Chondrocyte (in vitro differentiated cells): ENCODE results near the gene B3GALT6. TPM values are rescaled to one million over a fixed set of nuclear protein-coding genes. Genes with fewer than 3 reads are reported as not detected.

ENCODE experiments used
- DNase-seq: peaks from one replicate; pipeline ENCODE4 v3.0.0; 2021; ENCODE audit warnings: mixed read lengths, low spot score
- H3K27ac Mint-ChIP-seq: one replicate; pipeline ENCODE4 v1.8.0; 2021; ENCODE audit warnings: mild to moderate bottlenecking, moderate library complexity, mixed read lengths; ENCODE audit not compliant: unreplicated experiment
- H3K27me3 Mint-ChIP-seq: 2 replicates; pipeline ENCODE4 v1.8.0; 2021; ENCODE audit warnings: low read depth, mixed read lengths
- H3K36me3 Mint-ChIP-seq: 2 replicates; pipeline ENCODE4 v1.8.0; 2021; ENCODE audit warnings: low read depth, mixed read lengths
- H3K4me1 Mint-ChIP-seq: 2 replicates; pipeline ENCODE4 v1.8.0; 2021; ENCODE audit warnings: low read depth, mild to moderate bottlenecking, mixed read lengths
- H3K4me3 Mint-ChIP-seq: one replicate; pipeline ENCODE4 v1.8.0; 2021; ENCODE audit warnings: mild to moderate bottlenecking, moderate library complexity, mixed read lengths; ENCODE audit not compliant: unreplicated experiment
- H3K9me3 Mint-ChIP-seq: 2 replicates; pipeline ENCODE4 v1.8.0; 2021; ENCODE audit warnings: low read depth, mixed read lengths
- total RNA-seq: library from RNA; stranded (reverse); gene quantifications from 3 replicates; pipeline ENCODE4 v1.2.1, GENCODE V29; 2021
- TF ChIP-seq, protein P1 (sequence below): fragments of 200-600 bp; sonication (generic); IDR thresholded peaks from 2 replicates; pipeline ENCODE4 v1.5.0; 2021; ENCODE audit warnings: antibody characterized with exemption, mild to moderate bottlenecking, moderate library complexity

B3GALT6 gene
- total RNA-seq, 1 donor from 2014 or later, result 39.6 TPM

GRCh38 chr1:1228187-1228586 lies 3.9 kb upstream of the B3GALT6 start:
- Mint-ChIP-seq H3K9me3 (no peaks in the 10 kb centered on the region), H3K4me1 (peaks cover 17% of the 10 kb centered on the region), H3K27me3 (no peaks in the 10 kb centered on the region), H3K27ac (no peak overlapping the region), H3K4me3 (no peak overlapping the region), H3K36me3 (peaks cover 12% of the 10 kb centered on the region)
- TF ChIP-seq, protein P1, sequence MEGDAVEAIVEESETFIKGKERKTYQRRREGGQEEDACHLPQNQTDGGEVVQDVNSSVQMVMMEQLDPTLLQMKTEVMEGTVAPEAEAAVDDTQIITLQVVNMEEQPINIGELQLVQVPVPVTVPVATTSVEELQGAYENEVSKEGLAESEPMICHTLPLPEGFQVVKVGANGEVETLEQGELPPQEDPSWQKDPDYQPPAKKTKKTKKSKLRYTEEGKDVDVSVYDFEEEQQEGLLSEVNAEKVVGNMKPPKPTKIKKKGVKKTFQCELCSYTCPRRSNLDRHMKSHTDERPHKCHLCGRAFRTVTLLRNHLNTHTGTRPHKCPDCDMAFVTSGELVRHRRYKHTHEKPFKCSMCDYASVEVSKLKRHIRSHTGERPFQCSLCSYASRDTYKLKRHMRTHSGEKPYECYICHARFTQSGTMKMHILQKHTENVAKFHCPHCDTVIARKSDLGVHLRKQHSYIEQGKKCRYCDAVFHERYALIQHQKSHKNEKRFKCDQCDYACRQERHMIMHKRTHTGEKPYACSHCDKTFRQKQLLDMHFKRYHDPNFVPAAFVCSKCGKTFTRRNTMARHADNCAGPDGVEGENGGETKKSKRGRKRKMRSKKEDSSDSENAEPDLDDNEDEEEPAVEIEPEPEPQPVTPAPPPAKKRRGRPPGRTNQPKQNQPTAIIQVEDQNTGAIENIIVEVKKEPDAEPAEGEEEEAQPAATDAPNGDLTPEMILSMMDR, result no peak
- no peak for DNase-seq

DNA sequence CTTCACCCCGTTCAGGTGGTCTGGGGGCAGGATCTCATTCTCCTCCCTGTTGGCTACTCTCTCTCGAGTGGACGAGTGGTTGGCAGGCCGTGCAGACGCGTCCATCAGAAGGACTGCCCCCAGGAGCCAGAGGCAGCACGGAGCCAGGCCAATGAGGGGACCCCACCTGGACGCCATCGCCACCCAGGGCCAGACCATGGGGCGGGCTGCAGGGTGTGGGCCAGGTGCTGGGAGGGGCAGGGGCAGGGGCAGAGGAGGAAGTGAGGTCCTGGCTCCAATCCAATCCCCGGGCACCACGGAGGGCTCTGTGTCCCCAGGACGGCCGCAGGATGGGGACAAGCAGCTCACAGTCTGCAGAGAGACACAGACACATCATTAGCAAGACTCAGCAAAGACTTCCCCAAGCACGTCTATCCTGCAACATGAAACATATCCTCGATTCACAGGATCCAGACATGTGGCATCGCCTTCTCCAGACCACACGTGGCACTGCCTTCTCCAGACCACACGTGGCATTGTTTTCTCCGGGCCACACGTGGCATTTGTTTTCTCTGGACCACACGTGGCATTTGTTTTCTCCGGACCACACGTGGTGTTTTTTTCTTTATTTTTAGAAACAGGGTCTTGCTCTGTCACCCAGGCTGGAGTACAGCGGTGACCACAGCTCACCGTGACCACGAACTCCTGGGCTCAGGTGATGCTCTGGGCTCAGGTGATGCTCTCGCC lies 3.3 kb upstream of the B3GALT6 start:
- H3K27me3 Mint-ChIP-seq, result no peaks in the 10 kb centered on the region
- H3K4me3 Mint-ChIP-seq, result no peak overlapping the region
- DNase-seq, result no peak
- H3K27ac Mint-ChIP-seq, result no peak overlapping the region
- peaks cover 11% of the 10 kb centered on the region for H3K36me3 Mint-ChIP-seq
- no peaks in the 10 kb centered on the region for H3K9me3 Mint-ChIP-seq
- TF ChIP-seq, protein P1, result no peak
- H3K4me1 Mint-ChIP-seq, result peaks cover 22% of the 10 kb centered on the region

DNA sequence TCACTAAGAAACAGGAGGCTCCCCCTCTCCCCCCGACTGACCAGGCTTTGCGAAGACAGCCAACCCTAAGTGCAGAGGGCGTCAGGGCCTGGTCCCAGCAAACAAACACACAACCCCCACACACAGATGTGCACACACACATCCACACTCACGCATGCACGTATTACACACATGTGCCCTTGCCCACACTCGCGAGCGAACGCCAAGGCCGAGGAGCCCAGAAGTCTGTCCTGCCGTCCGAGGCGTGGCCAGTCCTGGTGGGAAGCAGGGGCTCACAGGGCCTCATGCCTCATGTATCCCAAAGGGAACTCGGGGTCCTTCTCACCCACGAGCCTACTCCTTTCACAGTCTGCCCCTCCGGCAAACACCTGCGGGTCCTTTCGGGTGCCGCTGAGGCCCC lies 2.3 kb upstream of the B3GALT6 start:
- TF ChIP-seq, protein P1, result no peak
- Mint-ChIP-seq H3K9me3 (no peaks in the 10 kb centered on the region), H3K27me3 (no peaks in the 10 kb centered on the region), H3K4me3 (peak overlapping the region; percentile 45), H3K4me1 (peaks cover 32% of the 10 kb centered on the region), H3K36me3 (peaks cover 14% of the 10 kb centered on the region), H3K27ac (peak overlapping the region; percentile 68)
- no peak for DNase-seq

DNA sequence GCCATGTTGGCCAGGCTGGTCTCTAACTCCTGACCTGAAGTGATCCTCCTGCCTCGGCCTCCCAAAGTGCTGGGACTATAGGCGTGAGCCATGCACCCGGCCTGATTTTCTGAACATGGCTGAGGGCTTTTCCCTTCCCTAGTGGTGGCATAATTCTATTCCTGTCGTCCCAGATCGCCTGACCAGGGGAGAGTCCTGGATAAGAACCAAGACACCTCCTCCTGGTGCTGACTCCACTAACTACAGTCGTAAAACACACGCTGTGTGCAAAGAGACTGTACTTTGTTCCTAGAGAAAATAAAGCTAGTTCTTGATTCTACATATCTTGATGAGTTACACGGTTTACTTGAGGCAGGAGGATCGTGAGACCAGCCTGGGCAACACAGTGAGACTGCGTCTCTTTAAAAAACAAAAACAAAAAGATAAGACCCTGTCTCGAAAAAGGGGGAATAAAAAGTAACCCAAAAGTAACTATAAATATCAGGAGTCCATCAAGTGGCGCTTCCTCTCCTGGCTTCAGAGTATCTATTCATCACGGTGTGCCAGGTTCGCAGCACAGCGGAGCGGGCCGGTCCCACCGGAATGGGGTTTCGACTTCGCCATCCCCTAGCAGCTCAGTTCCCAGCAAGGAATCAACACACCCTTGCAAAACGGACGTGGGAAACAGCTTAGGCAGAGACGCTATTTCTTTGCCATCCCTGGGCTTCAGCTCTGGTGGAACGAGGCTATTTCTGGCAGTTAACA lies 1.2 kb upstream of the B3GALT6 start:
- H3K4me1 Mint-ChIP-seq, result peaks cover 32% of the 10 kb centered on the region
- no peak for DNase-seq
- peaks cover 11% of the 10 kb centered on the region for H3K36me3 Mint-ChIP-seq
- no peaks in the 10 kb centered on the region for H3K9me3 Mint-ChIP-seq
- H3K4me3 Mint-ChIP-seq, result peak overlapping the region; percentile 91
- H3K27me3 Mint-ChIP-seq, result no peaks in the 10 kb centered on the region
- TF ChIP-seq, protein P1, result peak; percentile 75
- peak overlapping the region; percentile 86 for H3K27ac Mint-ChIP-seq

DNA sequence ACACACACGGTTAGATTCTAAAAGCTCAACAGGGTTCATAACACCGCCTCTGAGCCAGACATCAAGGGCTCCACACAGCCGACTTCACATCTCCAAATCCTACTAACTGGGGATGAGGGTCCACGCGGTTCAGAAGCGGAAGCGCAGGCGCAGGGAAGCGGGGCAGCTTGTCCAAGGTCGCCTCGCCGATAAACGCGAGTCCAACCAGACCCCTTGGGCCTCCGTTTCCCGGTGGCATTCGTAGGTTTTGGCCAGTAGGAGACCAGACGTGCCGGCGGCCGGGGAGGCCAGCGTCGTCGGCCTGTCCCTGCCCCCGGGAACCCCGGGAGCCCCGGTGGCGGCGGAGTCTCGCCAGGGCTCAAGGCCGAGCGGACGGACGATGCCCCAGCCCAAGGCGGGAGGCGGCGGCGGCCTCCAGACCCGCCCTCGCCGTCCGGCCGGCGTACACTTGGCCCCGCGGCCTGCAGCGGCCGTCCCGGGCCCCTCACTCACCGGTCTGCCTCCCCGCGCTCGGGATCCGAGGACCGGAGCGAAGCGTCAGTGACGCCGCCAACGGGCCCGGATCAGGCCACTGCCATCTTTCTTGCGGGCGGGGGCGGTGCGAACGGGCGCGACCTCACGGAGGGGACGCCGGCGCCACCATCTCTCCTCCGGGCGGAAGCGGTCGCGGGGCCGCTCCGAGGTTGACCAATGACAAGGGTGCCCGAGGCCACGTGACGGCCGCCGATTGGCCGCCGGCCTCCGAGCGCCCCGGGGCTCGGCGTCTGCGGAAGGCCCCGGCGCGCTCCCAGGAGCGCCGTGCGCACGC lies 433 bp upstream of the B3GALT6 start, which contains the start of gene SDF4:
Gene SDF4, minus strand, starts transcription at position 602 of the 808 bp plus-strand sequence. CDS start 3,229 bp downstream, outside the sequence.
- H3K4me1 Mint-ChIP-seq, result peaks cover 32% of the 10 kb centered on the region
- peak within 1 kb of the TSS; percentile 91 for H3K4me3 Mint-ChIP-seq
- TF ChIP-seq, protein P1, result no peak
- no peaks in the 10 kb centered on the region for H3K27me3 Mint-ChIP-seq
- peak within 1 kb of the TSS; percentile 86 for H3K27ac Mint-ChIP-seq
- DNase-seq, result peak; percentile 99
- H3K9me3 Mint-ChIP-seq, result no peaks in the 10 kb centered on the region
- peaks cover 7% of the 10 kb centered on the region for H3K36me3 Mint-ChIP-seq
